Measurements from ENCODE around the gene RIIAD1. TPM values are rescaled to one million over a fixed set of nuclear protein-coding genes. Genes with fewer than 3 reads are reported as not detected.
"Not testable (repeated sequence)": the region's sequence is repeated elsewhere in the genome, so short reads cannot be mapped to it uniquely, and the experiment has no call there.

The RIIAD1 gene
- polyA plus RNA-seq, 3 donors from 2014 or later: not detected

DNA sequence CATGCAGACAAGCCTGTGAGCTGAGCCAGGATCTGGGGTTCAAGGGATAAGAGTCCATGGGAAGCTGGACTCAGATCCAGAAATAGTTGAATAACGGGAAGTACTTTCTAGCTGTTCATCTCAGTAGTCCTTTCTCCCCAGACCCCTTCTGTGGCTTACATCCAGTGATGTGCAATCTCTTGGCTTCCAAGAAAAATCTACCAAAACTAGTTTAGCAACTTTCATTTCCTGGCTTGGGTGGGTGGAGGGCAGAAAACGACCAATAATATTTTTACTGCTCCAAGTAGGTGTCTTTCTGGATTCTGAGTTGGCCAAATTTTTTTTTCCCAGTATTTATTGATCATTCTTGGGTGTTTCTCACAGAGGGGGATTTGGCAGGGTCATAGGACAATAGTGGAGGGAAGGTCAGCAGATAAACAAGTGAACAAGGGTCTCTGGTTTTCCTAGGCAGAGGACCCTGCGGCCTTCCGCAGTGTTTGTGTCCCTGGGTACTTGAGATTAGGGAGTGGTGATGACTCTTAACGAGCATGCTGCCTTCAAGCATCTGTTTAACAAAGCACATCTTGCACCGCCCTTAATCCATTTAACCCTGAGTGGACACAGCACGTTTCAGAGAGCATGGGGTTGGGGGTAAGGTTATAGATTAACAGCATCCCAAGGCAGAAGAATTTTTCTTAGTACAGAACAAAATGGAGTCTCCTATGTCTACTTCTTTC, 47.2 kb downstream of the RIIAD1 start:
- H3K36me3 Mint-ChIP-seq; DNase-seq; H3K27me3 Mint-ChIP-seq (ENCODE audit: low read depth in 3 of 3); H3K9me3 Mint-ChIP-seq; H3K4me3 Mint-ChIP-seq; H3K27ac Mint-ChIP-seq: not testable (repeated sequence)
- H3K4me1 Mint-ChIP-seq: peaks cover 9 to 12% of the 10 kb centered on the region in 2 donors

DNA sequence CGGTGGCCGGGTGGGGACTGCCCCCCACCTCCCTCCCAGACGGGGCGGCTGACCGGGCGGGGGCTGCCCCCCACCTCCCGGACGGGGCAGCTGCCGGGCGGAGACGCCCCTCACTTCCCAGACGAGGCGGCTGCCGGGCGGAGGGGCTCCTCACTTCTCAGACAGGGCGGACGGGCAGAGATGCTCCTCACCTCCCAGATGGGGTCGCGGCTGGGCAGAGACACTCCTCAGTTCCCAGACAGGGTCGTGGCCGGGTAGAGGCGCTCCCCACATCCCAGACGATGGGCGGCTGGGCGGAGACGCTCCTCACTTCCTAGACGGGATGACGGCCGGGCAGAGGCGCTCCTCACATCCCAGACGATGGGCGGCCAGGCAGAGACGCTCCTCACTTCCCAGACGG, 47.9 kb downstream of the RIIAD1 start:
- not testable (repeated sequence) for H3K4me3 Mint-ChIP-seq; H3K27ac Mint-ChIP-seq; H3K4me1 Mint-ChIP-seq; H3K9me3 Mint-ChIP-seq; DNase-seq; H3K36me3 Mint-ChIP-seq; H3K27me3 Mint-ChIP-seq (ENCODE audit: low read depth in 3 of 3)

DNA sequence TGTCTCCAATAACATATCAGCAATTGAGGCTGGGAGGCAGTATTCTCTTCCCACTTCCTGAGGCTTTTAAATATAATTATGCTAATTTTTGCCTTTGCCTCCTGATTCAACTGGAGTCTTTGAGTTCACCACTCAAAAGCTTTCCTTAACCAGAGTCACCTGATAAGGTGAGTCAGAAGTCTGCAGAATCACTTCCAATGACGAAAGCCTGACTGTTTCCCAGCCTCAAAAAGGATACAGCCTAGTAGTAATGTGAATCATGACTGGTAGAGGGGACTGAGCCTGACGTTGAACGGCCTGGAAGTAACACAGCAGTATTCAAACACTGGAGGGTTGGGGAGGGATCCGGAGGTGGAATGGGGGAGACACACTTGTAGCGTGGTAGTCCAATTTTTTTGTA, 52.4 kb downstream of the RIIAD1 start:
- Mint-ChIP-seq H3K36me3 (peaks cover 29 to 34% (median 30%) of the 10 kb centered on the region in 3 donors), H3K27ac (no peak overlapping the region)

DNA sequence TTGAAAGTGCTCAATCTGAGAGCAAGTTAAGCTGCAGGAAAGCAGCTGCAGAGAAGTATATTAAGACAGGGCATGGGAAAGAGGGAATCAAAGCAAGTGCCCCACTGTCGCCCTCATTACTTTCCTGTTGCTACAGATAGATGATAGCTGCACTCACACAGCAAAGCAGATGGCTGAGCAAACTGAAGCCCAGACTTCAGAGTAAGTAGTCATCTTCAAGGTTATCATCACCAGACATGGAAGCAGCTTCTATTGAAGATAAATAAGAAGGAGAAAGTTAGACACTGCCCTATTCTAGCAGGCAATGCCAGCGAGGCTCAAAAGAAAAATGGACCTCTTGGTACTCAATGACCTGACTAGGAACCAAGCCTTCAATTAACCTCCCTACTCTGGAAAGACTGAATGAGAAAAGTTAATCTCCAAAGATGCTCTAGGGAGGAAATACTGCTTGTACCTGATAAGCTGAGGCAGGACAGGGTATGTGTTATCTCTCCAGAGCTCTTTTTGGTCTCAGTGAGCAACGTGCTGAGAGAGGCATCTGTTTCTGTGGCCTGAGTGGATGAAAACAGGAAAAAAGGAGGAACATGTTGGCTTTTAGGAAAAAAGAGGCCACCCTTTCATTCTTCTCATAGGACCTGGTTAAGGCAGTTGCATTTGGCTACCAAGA, 53.1 kb downstream of the RIIAD1 start:
- DNase-seq: no peak
- no peak overlapping the region for H3K4me3 Mint-ChIP-seq
- no peak overlapping the region for H3K27ac Mint-ChIP-seq
- no peaks in the 10 kb centered on the region for H3K4me1 Mint-ChIP-seq
- H3K27me3 Mint-ChIP-seq (ENCODE audit: low read depth in 3 of 3): peaks cover 0 to 2% (median 0%) of the 10 kb centered on the region in 3 donors
- H3K9me3 Mint-ChIP-seq: no peaks in the 10 kb centered on the region
- peaks cover 29 to 41% (median 36%) of the 10 kb centered on the region in 3 donors for H3K36me3 Mint-ChIP-seq

More for the DNA sequence above, 52.4 kb downstream of the RIIAD1 start:
- Mint-ChIP-seq H3K27me3 (ENCODE audit: low read depth in 3 of 3) (peaks cover 0 to 2% (median 0%) of the 10 kb centered on the region in 3 donors), H3K9me3 (no peaks in the 10 kb centered on the region), H3K4me3 (no peak overlapping the region), H3K4me1 (no peaks in the 10 kb centered on the region)
- no peak for DNase-seq

DNA sequence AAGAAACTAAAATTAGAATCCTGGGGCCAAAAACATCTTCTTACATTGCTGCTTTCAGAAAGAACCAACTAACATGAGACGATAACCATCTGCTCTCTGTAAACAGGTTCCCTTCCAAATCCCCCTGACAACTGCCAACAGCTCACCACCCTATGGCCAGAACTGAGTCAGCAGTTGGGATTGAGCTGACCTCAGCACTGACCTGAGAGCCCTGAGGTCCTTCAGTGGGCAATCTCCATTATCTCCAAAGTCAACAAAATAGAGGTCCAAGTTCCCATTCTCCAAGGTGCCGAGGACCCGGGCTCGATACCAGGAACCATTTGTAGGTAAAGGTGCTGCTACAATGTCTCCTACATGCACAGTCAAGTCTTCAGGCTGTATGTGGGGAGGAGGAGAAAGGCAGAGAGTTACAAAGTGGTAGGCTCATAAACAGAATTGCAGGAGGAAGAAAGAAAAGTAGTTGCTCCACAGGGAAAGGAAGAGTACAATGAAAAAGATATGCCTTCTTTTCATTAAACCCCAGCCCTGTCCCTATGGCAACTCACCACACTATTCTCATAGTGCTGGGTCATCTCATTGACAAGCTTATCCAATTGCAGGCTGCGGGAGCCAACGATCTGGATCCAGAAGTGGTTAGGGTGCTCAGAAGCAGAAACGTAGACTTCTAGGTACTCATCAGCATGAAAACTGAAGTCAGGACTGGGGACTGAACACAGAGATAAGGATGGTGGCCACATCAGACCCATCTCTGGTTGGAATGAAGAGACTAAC, 54.8 kb downstream of the RIIAD1 start:
- Mint-ChIP-seq H3K9me3 (no peaks in the 10 kb centered on the region), H3K36me3 (peaks cover 36 to 50% (median 36%) of the 10 kb centered on the region in 3 donors), H3K4me3 (no peak overlapping the region), H3K27me3 (ENCODE audit: low read depth in 3 of 3) (peaks cover 0 to 2% (median 0%) of the 10 kb centered on the region in 3 donors), H3K27ac (no peak overlapping the region), H3K4me1 (no peaks in the 10 kb centered on the region)
- no peak for DNase-seq

GRCh38 chr1:151776665-151777062, 55.3 kb downstream of the RIIAD1 start:
- Mint-ChIP-seq H3K27ac (no peak overlapping the region), H3K36me3 (peaks cover 40 to 55% (median 40%) of the 10 kb centered on the region in 3 donors), H3K9me3 (no peaks in the 10 kb centered on the region), H3K4me1 (no peaks in the 10 kb centered on the region), H3K4me3 (no peak overlapping the region), H3K27me3 (ENCODE audit: low read depth in 3 of 3) (peaks cover 0 to 5% (median 0%) of the 10 kb centered on the region in 3 donors)
- DNase-seq: no peak

DNA sequence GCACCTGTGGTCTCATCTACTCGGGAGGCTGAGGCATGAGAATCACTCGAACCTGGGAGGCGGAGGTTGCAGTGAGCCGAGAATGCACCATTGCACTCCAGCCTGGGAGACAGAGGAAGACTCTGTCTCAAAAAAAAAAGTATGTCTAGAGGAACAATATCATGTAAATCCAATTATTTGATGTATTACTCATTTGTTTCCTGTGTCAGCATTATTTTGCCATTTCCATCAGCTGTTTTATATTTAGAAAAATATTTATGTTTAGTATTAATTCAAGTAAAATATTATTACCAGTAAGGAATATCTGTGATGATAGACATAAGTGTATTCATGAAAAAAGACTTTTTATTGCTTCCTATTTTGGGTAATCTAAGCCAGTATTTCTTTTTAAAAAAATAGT, 56.0 kb downstream of the RIIAD1 start:
- Mint-ChIP-seq H3K36me3 (peaks cover 40 to 59% (median 40%) of the 10 kb centered on the region in 3 donors), H3K27me3 (ENCODE audit: low read depth in 3 of 3) (peaks cover 0 to 5% (median 0%) of the 10 kb centered on the region in 3 donors), H3K4me1 (no peaks in the 10 kb centered on the region), H3K4me3 (no peak overlapping the region), H3K27ac (no peak overlapping the region), H3K9me3 (no peaks in the 10 kb centered on the region)
- no peak for DNase-seq

Other genes starting within 250 kb of the RIIAD1 start
- under 1 TPM in 1 of 3 donors, not detected in 2; 0.87 TPM for gene CGN, start 210.1 kb upstream of the RIIAD1 start, polyA plus RNA-seq
- 1 to 10 TPM in 2 of 3 donors, under 1 TPM in 1; 0.83 to 4.2 (median 1.3) TPM for gene TUFT1, start 181.2 kb upstream of the RIIAD1 start, polyA plus RNA-seq
- gene SNX27, start 109.5 kb upstream of the RIIAD1 start, polyA plus RNA-seq: 10 to 100 TPM in 1 of 3 donors, 1 to 10 TPM in 2; 4.4 to 12.7 (median 9.0) TPM
- gene CELF3, start 4.7 kb upstream of the RIIAD1 start, polyA plus RNA-seq: not detected
- 100 to 1,000 TPM; 120 to 128 (median 128) TPM for gene MRPL9, start 42.0 kb downstream of the RIIAD1 start, polyA plus RNA-seq
- gene TDRKH, start 69.0 kb downstream of the RIIAD1 start, polyA plus RNA-seq: 10 to 100 TPM; 12.0 to 16.1 (median 16.0) TPM
- gene LINGO4, start 83.9 kb downstream of the RIIAD1 start, polyA plus RNA-seq: 1 to 10 TPM in 1 of 3 donors, not detected in 2; 1.3 TPM
- 1 to 10 TPM in 2 of 3 donors, under 1 TPM in 1; 0.40 to 1.6 (median 1.4) TPM for gene RORC, start 110.3 kb downstream of the RIIAD1 start, polyA plus RNA-seq
- gene C2CD4D, start 118.3 kb downstream of the RIIAD1 start, polyA plus RNA-seq: under 1 TPM; 0.22 to 0.52 (median 0.32) TPM
- gene THEM5, start 132.2 kb downstream of the RIIAD1 start, polyA plus RNA-seq: under 1 TPM in 1 of 3 donors, not detected in 2; 0.56 TPM
- 10 to 100 TPM; 29.9 to 38.1 (median 36.7) TPM for gene THEM4, start 188.0 kb downstream of the RIIAD1 start, polyA plus RNA-seq